Measurements from ENCODE around the gene ATP4B. TPM values are rescaled to one million over a fixed set of nuclear protein-coding genes. Genes with fewer than 3 reads are reported as not detected.

Gene ATP4B
- total RNA-seq, 4 donors from 2014 or later, result not detected

GRCh38 chr13:113654591-113655345 is 3.2 kb downstream of the ATP4B start:
- peak; percentile 42 to 70 for DNase-seq (ENCODE audit: low spot score in 2 of 2)
- no peaks in the 10 kb centered on the region for H3K9me3 ChIP-seq
- peaks cover 9% of the 10 kb centered on the region for H3K4me1 ChIP-seq
- WGBS, result 82% methylated on average over 25 of the region's 39 CpGs
- TF ChIP-seq, protein P1, sequence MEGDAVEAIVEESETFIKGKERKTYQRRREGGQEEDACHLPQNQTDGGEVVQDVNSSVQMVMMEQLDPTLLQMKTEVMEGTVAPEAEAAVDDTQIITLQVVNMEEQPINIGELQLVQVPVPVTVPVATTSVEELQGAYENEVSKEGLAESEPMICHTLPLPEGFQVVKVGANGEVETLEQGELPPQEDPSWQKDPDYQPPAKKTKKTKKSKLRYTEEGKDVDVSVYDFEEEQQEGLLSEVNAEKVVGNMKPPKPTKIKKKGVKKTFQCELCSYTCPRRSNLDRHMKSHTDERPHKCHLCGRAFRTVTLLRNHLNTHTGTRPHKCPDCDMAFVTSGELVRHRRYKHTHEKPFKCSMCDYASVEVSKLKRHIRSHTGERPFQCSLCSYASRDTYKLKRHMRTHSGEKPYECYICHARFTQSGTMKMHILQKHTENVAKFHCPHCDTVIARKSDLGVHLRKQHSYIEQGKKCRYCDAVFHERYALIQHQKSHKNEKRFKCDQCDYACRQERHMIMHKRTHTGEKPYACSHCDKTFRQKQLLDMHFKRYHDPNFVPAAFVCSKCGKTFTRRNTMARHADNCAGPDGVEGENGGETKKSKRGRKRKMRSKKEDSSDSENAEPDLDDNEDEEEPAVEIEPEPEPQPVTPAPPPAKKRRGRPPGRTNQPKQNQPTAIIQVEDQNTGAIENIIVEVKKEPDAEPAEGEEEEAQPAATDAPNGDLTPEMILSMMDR (IDR thresholded peaks at IDR 0.05), result no peak
- TF ChIP-seq POLR2A (IDR thresholded peaks at IDR 0.05), result no peak
- TF ChIP-seq POLR2AphosphoS5 (IDR thresholded peaks at IDR 0.05), result no peak
- no peak for TF ChIP-seq EP300 (IDR thresholded peaks at IDR 0.05)
- peaks cover 3% of the 10 kb centered on the region for H3K27me3 ChIP-seq
- no peak overlapping the region for H3K27ac ChIP-seq
- no peak overlapping the region for H3K4me3 ChIP-seq
- no peaks in the 10 kb centered on the region for H3K36me3 ChIP-seq

GRCh38 chr13:113654175-113654560 is 3.8 kb downstream of the ATP4B start:
- peak in 1 of 2 donors; percentile 29 for DNase-seq (ENCODE audit: low spot score in 2 of 2)
- Histone ChIP-seq H3K4me1 (peaks cover 9% of the 10 kb centered on the region), H3K36me3 (no peaks in the 10 kb centered on the region), H3K27me3 (peaks cover 3% of the 10 kb centered on the region), H3K27ac (no peak overlapping the region), H3K4me3 (no peak overlapping the region), H3K9me3 (no peaks in the 10 kb centered on the region)
- TF ChIP-seq, protein P1 (IDR thresholded peaks at IDR 0.05), result no peak
- WGBS, result 73% methylated on average over 9 of the region's 9 CpGs

- peak; percentile 48 to 62 for DNase-seq (ENCODE audit: low spot score in 2 of 2)
- Histone ChIP-seq H3K27ac (no peak overlapping the region), H3K9me3 (no peaks in the 10 kb centered on the region), H3K36me3 (no peaks in the 10 kb centered on the region), H3K27me3 (peaks cover 3% of the 10 kb centered on the region), H3K4me3 (no peak overlapping the region), H3K4me1 (peaks cover 9% of the 10 kb centered on the region)
- 60% methylated on average over 20 of the region's 24 CpGs for WGBS
- TF ChIP-seq POLR2AphosphoS5 (IDR thresholded peaks at IDR 0.05) (no peak), POLR2A (IDR thresholded peaks at IDR 0.05) (no peak), EP300 (IDR thresholded peaks at IDR 0.05) (no peak)
- TF ChIP-seq, protein P1 (IDR thresholded peaks at IDR 0.05), result no peak
Measured at GRCh38 chr13:113653264-113654174, 4.5 kb downstream of the ATP4B start.

DNA sequence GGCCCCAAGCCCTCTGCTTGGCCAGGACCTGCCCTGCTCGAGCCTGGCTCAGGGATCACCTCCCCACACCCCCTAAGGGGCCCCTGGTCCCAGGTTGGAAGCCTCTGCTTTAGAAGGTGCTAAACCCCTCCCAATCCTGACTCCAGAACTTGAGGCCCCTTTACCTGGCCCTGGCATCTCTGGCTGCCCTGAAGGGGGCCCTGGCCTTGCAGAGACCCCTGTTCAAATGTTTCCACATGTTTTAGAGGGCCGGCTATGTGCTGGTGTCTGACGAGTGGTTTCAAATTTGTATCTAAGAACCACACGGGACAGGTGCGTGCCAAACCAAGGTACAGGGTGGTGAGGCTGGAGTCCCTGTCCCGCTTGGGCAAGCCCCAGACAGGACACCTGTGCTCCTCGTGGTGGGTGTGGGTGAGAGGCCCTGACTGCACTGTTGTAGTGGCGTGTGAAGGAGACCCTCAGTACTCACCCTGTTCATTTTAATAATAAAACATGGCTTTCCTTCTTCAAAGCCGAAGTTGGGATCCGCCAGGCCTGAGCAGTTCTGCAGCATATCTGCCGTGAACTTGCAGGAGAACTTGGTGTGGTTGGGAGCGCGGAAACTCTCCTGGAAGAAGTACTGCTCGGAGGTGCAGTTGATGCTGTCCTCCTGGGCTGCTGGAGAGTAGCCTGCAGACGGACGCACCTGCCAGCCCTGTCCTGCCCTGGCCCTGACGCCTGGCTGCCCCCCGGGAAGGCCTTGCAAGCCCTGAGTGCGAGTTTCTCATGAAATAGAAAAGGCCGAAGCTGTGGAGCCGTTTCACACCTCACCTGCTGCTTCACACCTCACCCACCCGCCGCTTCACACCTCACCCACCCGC is 5.4 kb downstream of the ATP4B start:
- H3K27ac ChIP-seq, result no peak overlapping the region
- TF ChIP-seq, protein P1 (IDR thresholded peaks at IDR 0.05), result no peak
- TF ChIP-seq POLR2AphosphoS5 (IDR thresholded peaks at IDR 0.05) (no peak), EP300 (IDR thresholded peaks at IDR 0.05) (no peak), POLR2A (IDR thresholded peaks at IDR 0.05) (no peak)
- no peaks in the 10 kb centered on the region for H3K27me3 ChIP-seq
- no peak overlapping the region for H3K4me3 ChIP-seq
- no peaks in the 10 kb centered on the region for H3K9me3 ChIP-seq
- 92% methylated on average over 24 of the region's 24 CpGs for WGBS
- peak in 1 of 2 donors; percentile 63 for DNase-seq (ENCODE audit: low spot score in 2 of 2)
- H3K36me3 ChIP-seq, result no peaks in the 10 kb centered on the region
- peaks cover 15% of the 10 kb centered on the region for H3K4me1 ChIP-seq
